Hepatocyte (in vitro differentiated cells): ENCODE results near the gene PLEKHG4. TPM values are rescaled to one million over a fixed set of nuclear protein-coding genes. Genes with fewer than 3 reads are reported as not detected.

Experiments used
- DNase-seq: peaks from one replicate; pipeline ENCODE4 v3.0.0-alpha.2; 2016; ENCODE audit warnings: low spot score
- H2AFZ ChIP-seq: fragments of 200-600 bp; sonication (generic); 2 replicates; pipeline ENCODE4 v1.6.0; 2016; ENCODE audit warnings: antibody characterized with exemption, mild to moderate bottlenecking
- H3K27ac ChIP-seq: fragments of 200-600 bp; sonication (generic); 2 replicates; pipeline ENCODE4 v1.5.1; 2016; ENCODE audit warnings: mild to moderate bottlenecking
- H3K27me3 ChIP-seq: fragments of 200-600 bp; sonication (generic); 2 replicates; pipeline ENCODE4 v1.6.1; 2016
- H3K36me3 ChIP-seq: fragments of 200-600 bp; sonication (generic); replicated peaks from 2 replicates; pipeline ENCODE4 v1.5.1; 2016; ENCODE audit warnings: low read depth; ENCODE audit not compliant: insufficient read depth
- H3K4me1 ChIP-seq: fragments of 200-600 bp; sonication (generic); 2 replicates; pipeline ENCODE4 v1.5.1; 2016; ENCODE audit warnings: mild to moderate bottlenecking, moderate library complexity; ENCODE audit not compliant: insufficient read depth
- H3K4me2 ChIP-seq: fragments of 200-600 bp; sonication (generic); 2 replicates; pipeline ENCODE4 v1.6.0; 2016
- H3K4me3 ChIP-seq: fragments of 200-600 bp; sonication (generic); 2 replicates; pipeline ENCODE4 v1.5.1; 2016; ENCODE audit warnings: mild to moderate bottlenecking
- H3K79me2 ChIP-seq: fragments of 200-600 bp; sonication (generic); 2 replicates; pipeline ENCODE4 v1.6.0; 2017; ENCODE audit warnings: mild to moderate bottlenecking
- H3K9me2 ChIP-seq: fragments of 200-600 bp; sonication (generic); replicated peaks from 2 replicates; pipeline ENCODE4 v1.6.0; 2017; ENCODE audit warnings: mild to moderate bottlenecking; ENCODE audit not compliant: insufficient read depth
- H3K9me3 ChIP-seq: fragments of 200-600 bp; sonication (generic); 2 replicates; pipeline ENCODE4 v1.5.1; 2016; ENCODE audit warnings: low read depth, mild to moderate bottlenecking
- H4K20me1 ChIP-seq: fragments of 200-600 bp; sonication (generic); 2 replicates; pipeline ENCODE4 v1.6.0; 2016; ENCODE audit warnings: mild to moderate bottlenecking; ENCODE audit not compliant: insufficient read depth, poor library complexity, severe bottlenecking
- CTCF ChIP-seq: fragments of 200-600 bp; sonication (generic); IDR thresholded peaks from 2 replicates; pipeline ENCODE4 v1.5.1; 2016; ENCODE audit warnings: antibody characterized with exemption, mild to moderate bottlenecking; ENCODE audit not compliant: poor library complexity
- EZH2 ChIP-seq: fragments of 200-600 bp; sonication (generic); IDR thresholded peaks from 2 replicates; pipeline ENCODE4 v1.6.1; 2016; ENCODE audit warnings: antibody characterized with exemption, mild to moderate bottlenecking, borderline replicate concordance
- EZH2phosphoT487 ChIP-seq: fragments of 200-600 bp; sonication (generic); IDR thresholded peaks from one replicate; pipeline ENCODE4 v1.6.1; 2018; ENCODE audit warnings: antibody characterized with exemption, mild to moderate bottlenecking, low read depth, moderate library complexity; ENCODE audit not compliant: unreplicated experiment, severe bottlenecking
- WGBS: methylation state at CpG from one replicate; pipeline ENCODE4 v1.1.6; 2016; ENCODE audit warnings: low lambda C conversion rate; ENCODE audit errors: missing lambda C conversion rate; 5-methylcytosine and 5-hydroxymethylcytosine counted together
- polyA plus RNA-seq: library from polyadenylated mRNA; unstranded; fragments of >200 nt; fragmentation: Nextera tagmentation; extraction: Ambion mirVana; gene quantifications from 2 replicates; pipeline ENCODE4 v1.2.1, GENCODE V29; 2016
- total RNA-seq: library from RNA; depleted of rRNA; stranded (reverse); fragments of >200 nt; gene quantifications from 2 replicates; pipeline ENCODE4 v1.2.3, GENCODE V29; 2014

Gene PLEKHG4
- total and polyA plus RNA-seq, 2 experiments from 2014 or later = 3.0 to 3.6 TPM

- DNase-seq = peak; percentile 91
- TF ChIP-seq CTCF = peak; percentile 22
- no peak for TF ChIP-seq EZH2
- H3K9me2 ChIP-seq = no peaks in the 10 kb centered on the region
- H3K4me3 ChIP-seq = peak overlapping the region; percentile 86
- H2AFZ ChIP-seq = peak overlapping the region; percentile 91
- H3K79me2 ChIP-seq = peaks cover 16% of the 10 kb centered on the region
- H3K4me1 ChIP-seq = peaks cover 26% of the 10 kb centered on the region
- WGBS = 2% methylated on average over 23 of the region's 26 CpGs
- no peaks in the 10 kb centered on the region for H4K20me1 ChIP-seq
- H3K36me3 ChIP-seq = no peaks in the 10 kb centered on the region
- H3K27me3 ChIP-seq = peaks cover 28% of the 10 kb centered on the region
- peak overlapping the region; percentile 91 for H3K27ac ChIP-seq
- H3K4me2 ChIP-seq = peak overlapping the region; percentile 99
- no peaks in the 10 kb centered on the region for H3K9me3 ChIP-seq
Measured at GRCh38 chr16:67246756-67247191, 32.6 kb upstream of the PLEKHG4 start.

- DNase-seq = peak; percentile 97
- peaks cover 26% of the 10 kb centered on the region for H3K4me1 ChIP-seq
- H3K79me2 ChIP-seq = peaks cover 13% of the 10 kb centered on the region
- 2% methylated on average over 55 of the region's 60 CpGs for WGBS
- no peaks in the 10 kb centered on the region for H3K9me3 ChIP-seq
- peaks cover 28% of the 10 kb centered on the region for H3K27me3 ChIP-seq
- H4K20me1 ChIP-seq = no peaks in the 10 kb centered on the region
- peak within 1 kb of the TSS; percentile 91 for H3K27ac ChIP-seq
- no peaks in the 10 kb centered on the region for H3K36me3 ChIP-seq
- peak within 1 kb of the TSS; percentile 86 for H3K4me3 ChIP-seq
- H3K9me2 ChIP-seq = no peaks in the 10 kb centered on the region
- H3K4me2 ChIP-seq = peak within 1 kb of the TSS; percentile 99
- H2AFZ ChIP-seq = peak within 1 kb of the TSS; percentile 91
- TF ChIP-seq EZH2phosphoT487 (no peak), EZH2 (no peak), CTCF (no peak)
Measured at GRCh38 chr16:67247192-67248072, 31.9 kb upstream of the PLEKHG4 start, which contains the start of gene FHOD1. FHOD1 (minus strand) TSS chr16:67247481; CDS start chr16:67247410, 71 bp downstream.

GRCh38 chr16:67248073-67248400 lies 31.3 kb upstream of the PLEKHG4 start:
- WGBS = 17% methylated on average over 7 of the region's 7 CpGs
- H3K27ac ChIP-seq = no peak overlapping the region
- no peaks in the 10 kb centered on the region for H3K36me3 ChIP-seq
- H3K27me3 ChIP-seq = peaks cover 28% of the 10 kb centered on the region
- peaks cover 9% of the 10 kb centered on the region for H3K79me2 ChIP-seq
- H4K20me1 ChIP-seq = no peaks in the 10 kb centered on the region
- TF ChIP-seq EZH2 (no peak), EZH2phosphoT487 (no peak), CTCF (no peak)
- no peak for DNase-seq
- no peaks in the 10 kb centered on the region for H3K9me2 ChIP-seq
- peak overlapping the region; percentile 99 for H3K4me2 ChIP-seq
- peak overlapping the region; percentile 70 for H3K4me3 ChIP-seq
- H3K9me3 ChIP-seq = no peaks in the 10 kb centered on the region
- peaks cover 26% of the 10 kb centered on the region for H3K4me1 ChIP-seq
- peak overlapping the region; percentile 56 for H2AFZ ChIP-seq
